Calu3 (cell line): ENCODE measurements around the gene EPG5. TPM values are rescaled to one million over a fixed set of nuclear protein-coding genes. Genes with fewer than 3 reads are reported as not detected.

Experiments used
- BruUV-seq: library from RNA; stranded (reverse); fragments of 400-500 nt; replicated peaks from 2 replicates; lab custom pipeline; 2021; lab: Mats Ljungman, UMichigan
- CTCF ChIA-PET: fragments of 300-600 bp; sonication (Branson Sonifier 250); formaldehyde crosslinking; loops from one replicate; lab custom pipeline; 2022; ENCODE audit warnings: antibody characterized with exemption; lab: Charles Lee
- DNase-seq: peaks from one replicate; pipeline ENCODE4 v3.0.0; 2022
- H3K27ac Mint-ChIP-seq: one replicate; pipeline ENCODE4 v1.8.0; 2022; ENCODE audit warnings: mixed read lengths; ENCODE audit not compliant: unreplicated experiment
- H3K27me3 Mint-ChIP-seq: one replicate; pipeline ENCODE4 v1.8.0; 2022; ENCODE audit warnings: mixed read lengths; ENCODE audit not compliant: unreplicated experiment
- H3K36me3 Mint-ChIP-seq: one replicate; pipeline ENCODE4 v1.8.0; 2022; ENCODE audit warnings: mild to moderate bottlenecking, moderate library complexity, mixed read lengths; ENCODE audit not compliant: insufficient read depth, unreplicated experiment
- H3K4me1 Mint-ChIP-seq: one replicate; pipeline ENCODE4 v1.8.0; 2022; ENCODE audit warnings: mild to moderate bottlenecking, low read depth, mixed read lengths; ENCODE audit not compliant: unreplicated experiment
- H3K4me3 Mint-ChIP-seq: one replicate; pipeline ENCODE4 v1.8.0; 2022; ENCODE audit warnings: mild to moderate bottlenecking, low read depth, moderate library complexity, mixed read lengths; ENCODE audit not compliant: unreplicated experiment
- H3K9me3 Mint-ChIP-seq: one replicate; pipeline ENCODE4 v1.8.0; 2022; ENCODE audit warnings: low read depth, mixed read lengths; ENCODE audit not compliant: unreplicated experiment
- CTCF ChIP-seq: fragments of 200-600 bp; IDR thresholded peaks from one replicate; pipeline ENCODE4 v1.8.0; 2022; ENCODE audit warnings: antibody characterized with exemption; ENCODE audit not compliant: unreplicated experiment
- intact Hi-C: fragments of 100-400 bp; cut with micrococcal nuclease; formaldehyde crosslinking; loops from one replicate; pipeline ENCODE4 v1.10.0; 2022; ENCODE audit not compliant: unreplicated experiment
- total RNA-seq: library from RNA; stranded (reverse); gene quantifications from 2 replicates; pipeline ENCODE4 v1.2.3, GENCODE V29; 2022

Gene EPG5
- total RNA-seq, 1 experiment from 2014 or later: 25.6 TPM

- CTCF ChIA-PET: no interaction called here
- intact Hi-C loops: no loop called here
- no TSS peak for BruUV-seq
- Mint-ChIP-seq H3K9me3 (peaks cover 2% of the 10 kb centered on the region), H3K27ac (no peak overlapping the region), H3K36me3 (no peaks in the 10 kb centered on the region), H3K27me3 (no peaks in the 10 kb centered on the region), H3K4me1 (no peaks in the 10 kb centered on the region), H3K4me3 (no peak overlapping the region)
- no peak for DNase-seq
- TF ChIP-seq CTCF: no peak
Observed at GRCh38 chr18:46002934-46003333, 35.8 kb upstream of the EPG5 start.

GRCh38 chr18:46001892-46002291, 34.8 kb upstream of the EPG5 start:
- no peak overlapping the region for H3K4me3 Mint-ChIP-seq
- no TSS peak for BruUV-seq
- H3K27me3 Mint-ChIP-seq: no peaks in the 10 kb centered on the region
- peaks cover 2% of the 10 kb centered on the region for H3K9me3 Mint-ChIP-seq
- CTCF ChIA-PET: no interaction called here
- no peak for DNase-seq
- no peak for TF ChIP-seq CTCF
- intact Hi-C loops: no loop called here
- H3K27ac Mint-ChIP-seq: no peak overlapping the region
- H3K4me1 Mint-ChIP-seq: no peaks in the 10 kb centered on the region
- no peaks in the 10 kb centered on the region for H3K36me3 Mint-ChIP-seq

GRCh38 chr18:46001074-46001473, 33.9 kb upstream of the EPG5 start:
- Mint-ChIP-seq H3K4me1 (peaks cover 6% of the 10 kb centered on the region), H3K36me3 (no peaks in the 10 kb centered on the region), H3K9me3 (peaks cover 2% of the 10 kb centered on the region), H3K4me3 (no peak overlapping the region), H3K27ac (no peak overlapping the region), H3K27me3 (no peaks in the 10 kb centered on the region)
- no peak for DNase-seq
- CTCF ChIA-PET: no interaction called here
- BruUV-seq: no TSS peak
- TF ChIP-seq CTCF: no peak
- intact Hi-C loops: no loop called here

GRCh38 chr18:45999536-45999935, 32.4 kb upstream of the EPG5 start:
- no peak for TF ChIP-seq CTCF
- no TSS peak for BruUV-seq
- Mint-ChIP-seq H3K27ac (no peak overlapping the region), H3K4me1 (peaks cover 10% of the 10 kb centered on the region), H3K27me3 (no peaks in the 10 kb centered on the region), H3K36me3 (no peaks in the 10 kb centered on the region), H3K9me3 (peaks cover 2% of the 10 kb centered on the region), H3K4me3 (no peak overlapping the region)
- intact Hi-C loops: no loop called here
- no peak for DNase-seq
- CTCF ChIA-PET: no interaction called here
